ENCODE data around the gene FREM3. TPM values are rescaled to one million over a fixed set of nuclear protein-coding genes. Genes with fewer than 3 reads are reported as not detected.

Gene FREM3
- total and polyA plus RNA-seq, 2 of the 8 experiments (the other 6 are each of a cell fraction or from before 2014, with no cell fraction given): 0.03 to 0.11 TPM

DNA sequence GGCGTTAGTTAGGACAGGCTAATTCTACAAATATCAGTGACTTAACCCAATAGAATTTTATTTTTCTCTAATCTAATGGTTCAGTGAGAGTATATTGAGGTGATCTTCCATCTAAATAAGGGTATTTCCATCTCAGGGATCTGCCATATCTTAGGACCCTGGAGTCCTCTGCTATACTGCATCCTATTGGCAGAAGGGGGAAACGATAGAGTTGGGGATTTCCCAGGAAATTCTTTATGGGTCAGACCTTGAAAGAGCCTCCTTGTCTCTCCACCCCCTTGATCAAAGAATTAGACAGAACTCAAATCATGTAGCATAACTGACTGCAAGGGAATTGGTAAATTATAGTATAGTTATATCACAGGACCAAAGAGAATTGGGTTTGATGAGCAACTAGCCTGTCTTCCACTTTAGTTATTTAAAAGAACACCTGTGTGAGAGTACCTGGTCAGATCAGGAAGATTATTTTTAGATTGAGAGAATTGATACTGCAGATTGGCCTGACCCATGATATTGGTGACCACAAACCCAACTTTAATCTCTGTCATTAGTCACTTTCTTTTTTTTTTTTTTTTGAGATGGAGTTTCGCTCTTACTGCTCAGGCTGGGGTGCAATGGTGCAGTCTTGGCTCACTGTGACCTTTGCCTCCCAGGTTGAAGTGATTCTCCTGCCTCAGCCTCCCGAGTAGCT lies 161.4 kb downstream of the FREM3 start:
- H2BK20ac ChIP-seq (ENCODE audit: low read length): no peak overlapping the region
- TF ChIP-seq SIN3A (conservative IDR thresholded peaks at IDR 0.05 in 1 of 2, IDR thresholded peaks at IDR 0.05 in 1 of 2; ENCODE audit: low read depth in 1 of 2, low read length in 2 of 2): no peak
- TF ChIP-seq POU5F1 (IDR thresholded peaks at IDR 0.05; ENCODE audit: low read depth, low read length): no peak

More for the DNA sequence above, 161.4 kb downstream of the FREM3 start:
- no peak overlapping the region for H4K5ac ChIP-seq (ENCODE audit: insufficient read length, low read depth, low read length)
- H2AFZ ChIP-seq (ENCODE audit: low read length): no peak overlapping the region
- peaks cover 0 to 4% of the 10 kb centered on the region in 2 experiments; a peak in 1 of 4 replicates for H3K79me2 ChIP-seq (ENCODE audit: control insufficient read depth in 1 of 2, insufficient read depth in 2 of 2, low read length in 2 of 2)
- no peak overlapping the region for H4K91ac ChIP-seq (replicated peaks; ENCODE audit: insufficient read length, low read length)
- H3K23ac ChIP-seq (ENCODE audit: insufficient read length): no peak overlapping the region
- H3K23me2 ChIP-seq (ENCODE audit: low read depth, low read length): no peaks in the 10 kb centered on the region
- no peaks in the 10 kb centered on the region for H3K27me3 ChIP-seq (replicated peaks in 1 of 4; ENCODE audit: control insufficient read depth in 3 of 4, extremely low read depth in 1 of 4, insufficient read depth in 3 of 4, low read length in 3 of 4)
- no peak overlapping the region for H3K4me3 ChIP-seq (ENCODE audit: extremely low read depth in 1 of 4, insufficient read depth in 2 of 4, low read depth in 3 of 4, low read length in 4 of 4)
- no peak overlapping the region for H4K8ac ChIP-seq (ENCODE audit: extremely low read depth, insufficient read depth, low read length)
- H2BK120ac ChIP-seq (replicated peaks; ENCODE audit: low read depth, low read length): no peak overlapping the region
- H2BK12ac ChIP-seq (ENCODE audit: low read depth, low read length): no peak overlapping the region
- peaks cover 0 to 5% of the 10 kb centered on the region in 2 experiments for H4K20me1 ChIP-seq (replicated peaks in 1 of 2; ENCODE audit: control insufficient read depth in 1 of 2, insufficient read depth in 2 of 2, low read length in 2 of 2)
- H3K4me2 ChIP-seq (ENCODE audit: insufficient read depth in 1 of 2, low read depth in 2 of 2, low read length in 2 of 2): no peak overlapping the region
- H3K79me1 ChIP-seq (ENCODE audit: low read depth, low read length): no peaks in the 10 kb centered on the region
- H3K18ac ChIP-seq (ENCODE audit: extremely low read depth, low read length): no peak overlapping the region
- H2AK5ac ChIP-seq (ENCODE audit: low read depth, low read length): no peak overlapping the region
- no peak overlapping the region for H3K27ac ChIP-seq (ENCODE audit: low read depth, low read length)
- 90% methylated on average over 4 of the region's 4 CpGs; no CpG with 5 or more reads in 1 of the 2 experiments for WGBS, 2 experiments (ENCODE audit: extremely low coverage in 1 of 2, insufficient coverage in 1 of 2, insufficient read length in 1 of 2, insufficient replicate concordance in 2 of 2, low coverage in 1 of 2, low lambda C conversion rate in 2 of 2, missing lambda C conversion rate in 1 of 2)
- H3K14ac ChIP-seq (ENCODE audit: insufficient read length): no peak overlapping the region
- peaks cover 30 to 96% (median 76%) of the 10 kb centered on the region in 4 experiments for H3K36me3 ChIP-seq (ENCODE audit: control insufficient read depth in 2 of 4, insufficient read depth in 4 of 4, low read length in 3 of 4)
- no peak overlapping the region for H2BK15ac ChIP-seq (ENCODE audit: low read length)
- FAIRE-seq (no peak), DNase-seq (ENCODE audit: low read depth in 1 of 2, low spot score in 2 of 2) (no peak)
- no peaks in the 10 kb centered on the region for H3K4me1 ChIP-seq (replicated peaks in 1 of 4; ENCODE audit: control insufficient read depth in 3 of 4, insufficient read depth in 4 of 4, low read length in 3 of 4)
- H3K9ac ChIP-seq (replicated peaks in 1 of 4; ENCODE audit: extremely low read depth in 1 of 4, low read depth in 3 of 4, low read length in 3 of 4): no peak overlapping the region
- ChIA-PET CTCF (ENCODE audit: partially characterized antibody) (interaction anchor here (0.5 kb wide), 1 partner anchor 8 kb away, joined by 3 read pairs; no protein-coding TSS in a partner anchor), POLR2A (ENCODE audit: partially characterized antibody) (no interaction called here)
- no peaks in the 10 kb centered on the region for H3K9me3 ChIP-seq (ENCODE audit: insufficient read depth in 2 of 2, low read depth in 1 of 2, low read length in 1 of 2)
- H2BK5ac ChIP-seq (ENCODE audit: low read depth, low read length): no peak overlapping the region
- H3K56ac ChIP-seq (replicated peaks; ENCODE audit: insufficient read length, low read depth, low read length): no peak overlapping the region
- H3K4ac ChIP-seq (replicated peaks; ENCODE audit: insufficient read length, low read depth, low read length): no peak overlapping the region
